SJCRH30 (cell line): ENCODE results near the gene PRR20D. TPM values are rescaled to one million over a fixed set of nuclear protein-coding genes. Genes with fewer than 3 reads are reported as not detected.
"Not testable (repeated sequence)": the region's sequence is repeated elsewhere in the genome, so short reads cannot be mapped to it uniquely, and the experiment has no call there.

ENCODE experiments used
- DNase-seq, 2 experiments: peaks; one replicate each; pipeline ENCODE4 v3.0.0-alpha.2; 2015 to 2020
- H3K27ac ChIP-seq: fragments of 250-450 bp; sonication (Bioruptor Pico); 2 replicates; pipeline ENCODE4 v1.5.1; 2020; ENCODE audit warnings: mild to moderate bottlenecking, moderate library complexity
- H3K27me3 ChIP-seq: fragments of 250-450 bp; sonication (Bioruptor Pico); 2 replicates; pipeline ENCODE4 v1.5.1; 2020; ENCODE audit warnings: mild to moderate bottlenecking, moderate library complexity
- H3K36me3 ChIP-seq: fragments of 250-450 bp; sonication (Bioruptor Pico); 2 replicates; pipeline ENCODE4 v1.5.1; 2020; ENCODE audit warnings: mild to moderate bottlenecking, moderate library complexity
- H3K4me1 ChIP-seq: fragments of 250-450 bp; sonication (Bioruptor Pico); 2 replicates; pipeline ENCODE4 v1.5.1; 2020; ENCODE audit warnings: mild to moderate bottlenecking, moderate library complexity
- H3K4me3 ChIP-seq: fragments of 250-450 bp; sonication (Bioruptor Pico); 2 replicates; pipeline ENCODE4 v1.5.1; 2020; ENCODE audit warnings: mild to moderate bottlenecking, moderate library complexity
- H3K9me3 ChIP-seq: fragments of 250-450 bp; sonication (Bioruptor Pico); replicated peaks from 2 replicates; pipeline ENCODE4 v1.5.1; 2020; ENCODE audit warnings: mild to moderate bottlenecking, moderate library complexity
- total RNA-seq: library from RNA; depleted of rRNA; stranded (reverse); fragments of >200 nt; shearing (Covaris generic); gene quantifications from 2 replicates; pipeline ENCODE4 v1.2.3, GENCODE V29; 2014; rRNA removed

The PRR20D gene
- not detected in 2 replicates for total RNA-seq

DNA sequence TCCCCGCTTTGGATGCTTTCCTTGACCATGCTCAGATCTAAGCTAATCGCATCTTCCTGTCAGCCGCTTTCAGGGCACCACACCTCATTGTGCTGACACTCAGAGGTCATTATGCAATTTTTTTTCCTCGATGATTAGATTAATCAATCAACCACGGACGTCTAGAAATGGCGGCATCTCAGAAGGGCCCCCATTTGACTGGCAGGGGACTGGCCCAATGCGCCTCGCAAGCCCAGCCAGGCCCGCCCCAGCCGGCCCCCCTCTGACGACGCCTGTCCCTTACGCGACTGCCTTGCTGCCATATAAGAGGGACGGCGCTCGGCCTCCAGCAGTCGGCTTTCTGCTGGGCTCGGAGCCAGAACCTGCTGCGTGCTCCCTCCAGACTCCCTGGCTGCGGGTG lies at the start of gene PRR20D:
Gene PRR20D (plus strand): TSS at position 301 of the 400 bp plus-strand sequence. CDS start 387 bp downstream, outside the sequence.
- not testable (repeated sequence) for DNase-seq, H3K4me3 ChIP-seq, H3K4me1 ChIP-seq, H3K27me3 ChIP-seq, H3K9me3 ChIP-seq, H3K27ac ChIP-seq, H3K36me3 ChIP-seq

GRCh38 chr13:57114945-57115344 lies 45.5 kb upstream of the PRR20D start:
- no peak for DNase-seq
- no peaks in the 10 kb centered on the region for H3K4me1 ChIP-seq
- no peaks in the 10 kb centered on the region for H3K36me3 ChIP-seq
- no peaks in the 10 kb centered on the region for H3K9me3 ChIP-seq
- no peak overlapping the region for H3K4me3 ChIP-seq
- H3K27me3 ChIP-seq, result no peaks in the 10 kb centered on the region
- no peak overlapping the region for H3K27ac ChIP-seq

GRCh38 chr13:57123681-57124080 lies 36.8 kb upstream of the PRR20D start:
- Histone ChIP-seq H3K36me3 (no peaks in the 10 kb centered on the region), H3K4me1 (no peaks in the 10 kb centered on the region), H3K4me3 (no peak overlapping the region), H3K9me3 (no peaks in the 10 kb centered on the region), H3K27me3 (no peaks in the 10 kb centered on the region), H3K27ac (no peak overlapping the region)
- peak in 1 of 2 experiments; percentile 13 for DNase-seq

GRCh38 chr13:57128909-57129308 lies 31.5 kb upstream of the PRR20D start:
- Histone ChIP-seq H3K4me3 (no peak overlapping the region), H3K4me1 (no peaks in the 10 kb centered on the region), H3K27ac (no peak overlapping the region), H3K9me3 (no peaks in the 10 kb centered on the region), H3K27me3 (no peaks in the 10 kb centered on the region), H3K36me3 (no peaks in the 10 kb centered on the region)
- peak in 1 of 2 experiments; percentile 21 for DNase-seq

GRCh38 chr13:57136093-57136492 lies 24.3 kb upstream of the PRR20D start:
- H3K27me3 ChIP-seq, result no peaks in the 10 kb centered on the region
- H3K36me3 ChIP-seq, result no peaks in the 10 kb centered on the region
- no peak overlapping the region for H3K27ac ChIP-seq
- no peaks in the 10 kb centered on the region for H3K9me3 ChIP-seq
- H3K4me1 ChIP-seq, result no peaks in the 10 kb centered on the region
- DNase-seq, result no peak
- H3K4me3 ChIP-seq, result no peak overlapping the region

DNA sequence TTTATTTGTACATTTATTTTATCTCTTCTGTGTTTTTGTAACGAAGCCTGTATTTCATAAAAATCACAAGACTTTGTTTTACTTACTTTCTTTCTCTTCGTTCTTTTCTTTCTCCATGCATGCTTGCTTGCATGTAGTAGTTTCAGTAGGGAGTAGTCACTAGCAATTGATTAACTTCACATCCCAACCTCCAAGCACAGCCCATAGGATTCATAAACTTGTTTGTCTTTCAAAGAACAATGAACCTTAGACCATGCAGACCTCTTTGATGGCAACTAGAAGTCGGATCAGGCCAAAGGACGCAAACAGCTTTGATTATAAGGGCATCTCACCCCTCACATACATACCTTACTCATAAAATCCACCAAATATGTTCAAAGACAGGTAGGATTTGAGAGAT lies 22.8 kb upstream of the PRR20D start:
- no peak for DNase-seq
- no peaks in the 10 kb centered on the region for H3K4me1 ChIP-seq
- no peaks in the 10 kb centered on the region for H3K36me3 ChIP-seq

DNA sequence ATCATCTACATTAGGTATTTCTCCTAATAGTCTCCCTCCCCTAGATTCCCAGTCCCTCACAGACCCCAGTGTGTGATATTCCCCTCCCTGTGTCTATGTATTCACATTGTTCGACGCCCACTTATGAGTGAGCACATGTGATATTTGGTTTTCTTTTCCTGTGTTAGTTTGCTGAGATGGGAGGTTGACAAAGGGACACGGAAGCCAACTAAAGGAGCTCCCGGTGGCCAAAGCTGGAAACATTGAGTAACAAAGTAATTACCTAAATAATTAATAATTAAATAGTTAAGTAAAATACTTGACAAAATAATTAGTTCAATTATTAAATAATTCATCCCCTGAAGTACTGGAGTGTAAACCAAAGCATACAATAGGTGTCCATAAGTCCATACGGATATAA lies 21.4 kb upstream of the PRR20D start:
- no peak for DNase-seq
- Histone ChIP-seq H3K4me3 (no peak overlapping the region), H3K4me1 (no peaks in the 10 kb centered on the region), H3K27me3 (no peaks in the 10 kb centered on the region), H3K36me3 (no peaks in the 10 kb centered on the region), H3K9me3 (no peaks in the 10 kb centered on the region), H3K27ac (no peak overlapping the region)

More for the DNA sequence above, 22.8 kb upstream of the PRR20D start:
- Histone ChIP-seq H3K27ac (no peak overlapping the region), H3K27me3 (no peaks in the 10 kb centered on the region), H3K4me3 (no peak overlapping the region), H3K9me3 (no peaks in the 10 kb centered on the region)

DNA sequence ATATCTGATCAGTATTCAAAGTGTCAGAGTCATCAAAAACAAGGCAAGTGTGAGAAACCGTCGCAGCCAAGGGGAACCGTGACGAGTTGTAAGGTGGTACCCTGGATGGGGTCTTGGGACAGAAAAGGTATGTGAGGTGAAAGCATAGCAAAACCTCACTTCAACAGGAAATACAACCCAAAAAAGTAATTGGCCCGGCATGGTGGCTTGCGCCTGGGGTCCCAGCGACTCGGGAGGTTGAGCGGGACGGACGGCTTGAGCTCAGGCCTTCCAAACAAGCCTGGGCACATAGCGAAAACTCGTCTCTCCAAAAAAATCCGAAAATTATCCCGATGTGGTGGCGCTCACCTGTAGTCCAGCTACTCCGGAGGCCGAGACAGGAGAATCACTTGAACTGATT lies 20.7 kb upstream of the PRR20D start:
- H3K36me3 ChIP-seq, H3K27me3 ChIP-seq, H3K4me1 ChIP-seq, H3K4me3 ChIP-seq, H3K27ac ChIP-seq, DNase-seq, H3K9me3 ChIP-seq: not testable (repeated sequence)

- not testable (repeated sequence) for H3K27me3 ChIP-seq, H3K36me3 ChIP-seq, H3K9me3 ChIP-seq, H3K27ac ChIP-seq, H3K4me3 ChIP-seq, DNase-seq, H3K4me1 ChIP-seq
Measured at GRCh38 chr13:57140235-57140968, 20.0 kb upstream of the PRR20D start, which contains the start of gene PRR20A. PRR20A (plus strand) TSS chr13:57140918; CDS start chr13:57141305, 387 bp downstream.

- H3K4me3 ChIP-seq, H3K9me3 ChIP-seq, H3K27ac ChIP-seq, DNase-seq, H3K27me3 ChIP-seq, H3K36me3 ChIP-seq, H3K4me1 ChIP-seq: not testable (repeated sequence)
Measured at GRCh38 chr13:57147188-57147587, 13.2 kb upstream of the PRR20D start, which contains the start of gene PRR20B. PRR20B (plus strand) TSS chr13:57147488; CDS start chr13:57147875, 387 bp downstream.

DNA sequence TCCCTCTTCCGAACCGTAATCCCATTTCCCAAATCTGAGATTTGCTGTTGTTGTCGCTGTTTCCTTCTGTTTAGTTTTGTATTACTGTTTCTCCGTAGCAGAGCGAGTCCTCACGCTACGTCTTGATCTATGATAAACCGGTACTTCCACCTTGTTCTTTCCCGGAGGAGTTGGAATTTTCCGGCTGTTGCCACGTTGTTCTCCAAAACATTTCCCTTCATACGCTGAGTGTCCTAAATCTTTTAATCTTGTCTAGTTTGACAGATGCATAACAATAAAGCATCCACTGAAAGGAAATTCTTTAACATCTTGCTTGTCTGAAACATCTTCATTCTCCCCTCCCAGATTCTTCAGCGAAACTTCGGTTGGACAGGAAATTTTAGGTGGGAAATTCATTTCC lies 12.3 kb upstream of the PRR20D start:
- not testable (repeated sequence) for H3K4me3 ChIP-seq, H3K36me3 ChIP-seq, H3K4me1 ChIP-seq, H3K27me3 ChIP-seq, DNase-seq, H3K27ac ChIP-seq, H3K9me3 ChIP-seq

DNA sequence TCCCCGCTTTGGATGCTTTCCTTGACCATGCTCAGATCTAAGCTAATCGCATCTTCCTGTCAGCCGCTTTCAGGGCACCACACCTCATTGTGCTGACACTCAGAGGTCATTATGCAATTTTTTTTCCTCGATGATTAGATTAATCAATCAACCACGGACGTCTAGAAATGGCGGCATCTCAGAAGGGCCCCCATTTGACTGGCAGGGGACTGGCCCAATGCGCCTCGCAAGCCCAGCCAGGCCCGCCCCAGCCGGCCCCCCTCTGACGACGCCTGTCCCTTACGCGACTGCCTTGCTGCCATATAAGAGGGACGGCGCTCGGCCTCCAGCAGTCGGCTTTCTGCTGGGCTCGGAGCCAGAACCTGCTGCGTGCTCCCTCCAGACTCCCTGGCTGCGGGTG lies 6.7 kb upstream of the PRR20D start, which contains the start of gene PRR20C:
Gene PRR20C (plus strand): TSS at position 301 of the 400 bp plus-strand sequence. CDS start 387 bp downstream, outside the sequence.
- H3K27me3 ChIP-seq, H3K36me3 ChIP-seq, H3K27ac ChIP-seq, H3K4me3 ChIP-seq, H3K9me3 ChIP-seq, H3K4me1 ChIP-seq, DNase-seq: not testable (repeated sequence)

DNA sequence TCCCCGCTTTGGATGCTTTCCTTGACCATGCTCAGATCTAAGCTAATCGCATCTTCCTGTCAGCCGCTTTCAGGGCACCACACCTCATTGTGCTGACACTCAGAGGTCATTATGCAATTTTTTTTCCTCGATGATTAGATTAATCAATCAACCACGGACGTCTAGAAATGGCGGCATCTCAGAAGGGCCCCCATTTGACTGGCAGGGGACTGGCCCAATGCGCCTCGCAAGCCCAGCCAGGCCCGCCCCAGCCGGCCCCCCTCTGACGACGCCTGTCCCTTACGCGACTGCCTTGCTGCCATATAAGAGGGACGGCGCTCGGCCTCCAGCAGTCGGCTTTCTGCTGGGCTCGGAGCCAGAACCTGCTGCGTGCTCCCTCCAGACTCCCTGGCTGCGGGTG lies 6.5 kb downstream of the PRR20D start, which contains the start of gene PRR20E:
Gene PRR20E (plus strand): TSS at position 301 of the 400 bp plus-strand sequence. CDS start 387 bp downstream, outside the sequence.
- H3K36me3 ChIP-seq, H3K27ac ChIP-seq, DNase-seq, H3K4me3 ChIP-seq, H3K27me3 ChIP-seq, H3K4me1 ChIP-seq, H3K9me3 ChIP-seq: not testable (repeated sequence)

- DNase-seq, result no peak
- Histone ChIP-seq H3K27ac (no peak overlapping the region), H3K27me3 (no peaks in the 10 kb centered on the region), H3K4me1 (peaks cover 4% of the 10 kb centered on the region; the same call in 1 of the 2 replicates), H3K9me3 (no peaks in the 10 kb centered on the region), H3K4me3 (no peak overlapping the region), H3K36me3 (no peaks in the 10 kb centered on the region)
Measured at GRCh38 chr13:57191667-57192066, 31.2 kb downstream of the PRR20D start.

GRCh38 chr13:57212989-57213388 lies 52.6 kb downstream of the PRR20D start:
- Histone ChIP-seq H3K27me3 (no peaks in the 10 kb centered on the region), H3K9me3 (no peaks in the 10 kb centered on the region), H3K27ac (no peak overlapping the region), H3K4me3 (no peak overlapping the region), H3K4me1 (no peaks in the 10 kb centered on the region), H3K36me3 (no peaks in the 10 kb centered on the region)
- peak in 1 of 2 experiments; percentile 55 for DNase-seq
